Measurements from ENCODE around the gene C16orf46. TPM values are rescaled to one million over a fixed set of nuclear protein-coding genes. Genes with fewer than 3 reads are reported as not detected.

The C16orf46 gene
- total RNA-seq, 1 experiment from 2014 or later: 1.7 TPM

GRCh38 chr16:81073560-81074330 is 3.3 kb downstream of the C16orf46 start:
- no TSS peak for BruUV-seq (replicated peaks)
- ChIA-PET CTCF (interaction anchor here (1.2 to 2.9 kb wide), 2 partner anchors 38 to 131 kb away, joined by 3 to 11 read pairs; partner anchors contain the start of gene ATMIN), POLR2A (no interaction called here), RAD21 (ENCODE audit: low non-redundant PET in 1 of 2, low total read pairs in 2 of 2, uncharacterized antibody in 2 of 2, unreplicated experiment in 2 of 2) (no interaction called here)
- Histone ChIP-seq H3K9me2 (ENCODE audit: insufficient read depth) (no peaks in the 10 kb centered on the region), H3K4me2 (ENCODE audit: low read length) (no peak overlapping the region), H3K27ac (ENCODE audit: low read depth, low read length) (no peak overlapping the region), H4K20me1 (ENCODE audit: insufficient read depth) (no peaks in the 10 kb centered on the region), H3K4me1 (ENCODE audit: control insufficient read depth in 1 of 2, insufficient read depth in 2 of 2, low read length in 2 of 2) (peaks cover 10 to 24% of the 10 kb centered on the region in 2 experiments), H3K36me3 (ENCODE audit: control insufficient read depth in 1 of 2, insufficient read depth in 2 of 2, low read length in 2 of 2) (no peaks in the 10 kb centered on the region), H2AFZ (ENCODE audit: low read depth, low read length, poor library complexity, severe bottlenecking) (no peak overlapping the region), H3K79me2 (ENCODE audit: insufficient read depth, low read length) (no peaks in the 10 kb centered on the region), H3K9ac (ENCODE audit: low read length) (no peak overlapping the region), H3K27me3 (ENCODE audit: insufficient read depth, low read length) (no peaks in the 10 kb centered on the region), H3K4me3 (replicated peaks in 1 of 2; ENCODE audit: low read depth in 1 of 2, low read length in 2 of 2) (no peak overlapping the region), H3K9me3 (ENCODE audit: control insufficient read depth in 1 of 2, insufficient read depth in 1 of 2, low read depth in 1 of 2, low read length in 2 of 2) (no peaks in the 10 kb centered on the region)
- no peak for TF ChIP-seq TCF7L2 (IDR thresholded peaks at IDR 0.05; ENCODE audit: borderline replicate concordance, extremely low read depth, insufficient read depth, insufficient read length)
- no peak for TF ChIP-seq REST (IDR thresholded peaks at IDR 0.05; ENCODE audit: low read depth)
- TF ChIP-seq ZNF274 (IDR thresholded peaks at IDR 0.05; ENCODE audit: low read depth, low read length): no peak
- TF ChIP-seq CEBPB (IDR thresholded peaks at IDR 0.05; ENCODE audit: low read depth): no peak
- TF ChIP-seq SRF (IDR thresholded peaks at IDR 0.05; ENCODE audit: low read depth): no peak
- TF ChIP-seq SIN3A (IDR thresholded peaks at IDR 0.05; ENCODE audit: low read depth): no peak
- DNase-seq (ENCODE audit: low read depth, low spot score) (no peak), ATAC-seq (no peak)
- intact Hi-C loops (cut with micrococcal nuclease): no loop called here
